Neural progenitor cell (in vitro differentiated cells): ENCODE data around the gene METRNL. TPM values are rescaled to one million over a fixed set of nuclear protein-coding genes. Genes with fewer than 3 reads are reported as not detected.

Source experiments
- DNase-seq: peaks from one replicate; pipeline ENCODE4 v3.0.0-alpha.2; 2016; ENCODE audit warnings: low spot score
- H2AFZ ChIP-seq: fragments of 200-600 bp; sonication (generic); replicated peaks from 2 replicates; pipeline ENCODE4 v1.6.1; 2016; ENCODE audit warnings: antibody characterized with exemption
- H3F3A ChIP-seq: fragments of 200-600 bp; sonication (generic); 2 replicates; pipeline ENCODE4 v1.6.1; 2016; ENCODE audit warnings: antibody characterized with exemption, low read depth
- H3K27ac ChIP-seq: fragments of 200-600 bp; sonication (generic); 2 replicates; pipeline ENCODE4 v1.5.1; 2016; ENCODE audit warnings: mild to moderate bottlenecking
- H3K27me3 ChIP-seq: fragments of 200-600 bp; sonication (generic); 2 replicates; pipeline ENCODE4 v1.6.1; 2016; ENCODE audit warnings: mild to moderate bottlenecking, moderate library complexity
- H3K36me3 ChIP-seq: fragments of 200-600 bp; sonication (generic); 2 replicates; pipeline ENCODE4 v1.5.1; 2016
- H3K4me1 ChIP-seq: fragments of 200-600 bp; sonication (generic); 2 replicates; pipeline ENCODE4 v1.6.1; 2016; ENCODE audit warnings: mixed run types
- H3K4me2 ChIP-seq: fragments of 200-600 bp; sonication (generic); 2 replicates; pipeline ENCODE4 v1.6.1; 2016
- H3K4me3 ChIP-seq: fragments of 200-600 bp; sonication (generic); 2 replicates; pipeline ENCODE4 v1.5.1; 2016
- H3K79me2 ChIP-seq: fragments of 200-600 bp; sonication (generic); 2 replicates; pipeline ENCODE4 v1.6.1; 2016; ENCODE audit warnings: low read depth
- H3K9ac ChIP-seq: fragments of 200-600 bp; sonication (generic); 2 replicates; pipeline ENCODE4 v1.6.1; 2016
- H3K9me3 ChIP-seq: fragments of 200-600 bp; sonication (generic); 2 replicates; pipeline ENCODE4 v1.5.1; 2016; ENCODE audit warnings: low read depth
- H4K20me1 ChIP-seq: fragments of 200-600 bp; sonication (generic); 2 replicates; pipeline ENCODE4 v1.6.1; 2016; ENCODE audit warnings: low read depth
- H3K27ac Mint-ChIP-seq: 3 replicates; pipeline ENCODE4 v1.8.0; 2021; ENCODE audit warnings: mixed read lengths
- H3K27me3 Mint-ChIP-seq: 2 replicates; pipeline ENCODE4 v1.8.0; 2022; ENCODE audit warnings: low read depth, mild to moderate bottlenecking, inconsistent platforms, moderate library complexity, mixed read lengths; ENCODE audit not compliant: insufficient read depth
- H3K36me3 Mint-ChIP-seq: 3 replicates; pipeline ENCODE4 v1.8.0; 2021; ENCODE audit warnings: mixed read lengths
- H3K4me1 Mint-ChIP-seq: 3 replicates; pipeline ENCODE4 v1.8.0; 2021; ENCODE audit warnings: mixed read lengths
- H3K4me3 Mint-ChIP-seq: 3 replicates; pipeline ENCODE4 v1.8.0; 2021; ENCODE audit warnings: mild to moderate bottlenecking, moderate library complexity, mixed read lengths
- H3K9me3 Mint-ChIP-seq: 3 replicates; pipeline ENCODE4 v1.8.0; 2020; ENCODE audit warnings: mixed read lengths
- CTCF ChIP-seq: fragments of 200-600 bp; sonication (generic); IDR thresholded peaks from 2 replicates; pipeline ENCODE4 v1.5.1; 2017; ENCODE audit warnings: antibody characterized with exemption, mild to moderate bottlenecking
- EZH2 ChIP-seq: fragments of 200-600 bp; sonication (generic); IDR thresholded peaks from 2 replicates; pipeline ENCODE4 v1.6.1; 2017; ENCODE audit warnings: antibody characterized with exemption, mild to moderate bottlenecking, moderate library complexity
- EZH2phosphoT487 ChIP-seq: fragments of 200-600 bp; sonication (generic); IDR thresholded peaks from 2 replicates; pipeline ENCODE4 v1.6.1; 2017; ENCODE audit warnings: antibody characterized with exemption
- total RNA-seq: library from RNA; depleted of rRNA; stranded (reverse); fragments of >200 nt; gene quantifications from 2 replicates; pipeline ENCODE4 v1.2.3, GENCODE V29; 2015; ENCODE audit warnings: low replicate concordance

METRNL gene
- total RNA-seq, 1 donor from 2014 or later: 3.6 TPM

- H3K9ac ChIP-seq: no peak overlapping the region
Observed at GRCh38 chr17:83085526-83086198, 6.3 kb downstream of the METRNL start.

GRCh38 chr17:83086199-83086880, 6.9 kb downstream of the METRNL start:
- Mint-ChIP-seq H3K36me3 (peaks cover 16% of the 10 kb centered on the region), H3K4me1 (peaks cover 32% of the 10 kb centered on the region), H3K27ac (peak overlapping the region; percentile 43), H3K27me3 (peaks cover 12% of the 10 kb centered on the region), H3K9me3 (no peaks in the 10 kb centered on the region), H3K4me3 (no peak overlapping the region)
- no peaks in the 10 kb centered on the region for H3K4me1 ChIP-seq
- no peak overlapping the region for H3K4me3 ChIP-seq
- H3K79me2 ChIP-seq: no peaks in the 10 kb centered on the region
- no peaks in the 10 kb centered on the region for H3K9me3 ChIP-seq
- DNase-seq: no peak
- H3K4me2 ChIP-seq: no peak overlapping the region
- no peak overlapping the region for H3K9ac ChIP-seq
- H3F3A ChIP-seq: no peaks in the 10 kb centered on the region
- TF ChIP-seq EZH2 (no peak), EZH2phosphoT487 (no peak), CTCF (no peak)
- H3K36me3 ChIP-seq: no peaks in the 10 kb centered on the region
- peaks cover 24% of the 10 kb centered on the region for H3K27me3 ChIP-seq
- no peak overlapping the region for H3K27ac ChIP-seq
- peaks cover 20% of the 10 kb centered on the region for H4K20me1 ChIP-seq
- no peak overlapping the region for H2AFZ ChIP-seq

More at GRCh38 chr17:83085526-83086198, 6.3 kb downstream of the METRNL start:
- Histone ChIP-seq H3K4me1 (no peaks in the 10 kb centered on the region), H4K20me1 (peaks cover 25% of the 10 kb centered on the region), H3K27me3 (peaks cover 31% of the 10 kb centered on the region), H3K36me3 (no peaks in the 10 kb centered on the region), H3K27ac (no peak overlapping the region), H3K4me2 (no peak overlapping the region), H2AFZ (no peak overlapping the region), H3F3A (no peaks in the 10 kb centered on the region), H3K4me3 (no peak overlapping the region), H3K79me2 (no peaks in the 10 kb centered on the region), H3K9me3 (no peaks in the 10 kb centered on the region)
- TF ChIP-seq CTCF: no peak
- TF ChIP-seq EZH2phosphoT487: no peak
- no peak for TF ChIP-seq EZH2
- Mint-ChIP-seq H3K9me3 (no peaks in the 10 kb centered on the region), H3K36me3 (peaks cover 16% of the 10 kb centered on the region), H3K27ac (peak overlapping the region; percentile 25), H3K27me3 (peaks cover 12% of the 10 kb centered on the region), H3K4me3 (no peak overlapping the region), H3K4me1 (peaks cover 31% of the 10 kb centered on the region)
- DNase-seq: no peak

GRCh38 chr17:83086907-83087787, 7.7 kb downstream of the METRNL start:
- Histone ChIP-seq H4K20me1 (peaks cover 12% of the 10 kb centered on the region), H2AFZ (no peak overlapping the region), H3K36me3 (no peaks in the 10 kb centered on the region), H3K9ac (no peak overlapping the region), H3K4me2 (no peak overlapping the region), H3K4me3 (no peak overlapping the region), H3K4me1 (no peaks in the 10 kb centered on the region), H3K27me3 (peaks cover 16% of the 10 kb centered on the region), H3K79me2 (no peaks in the 10 kb centered on the region), H3K9me3 (no peaks in the 10 kb centered on the region), H3F3A (no peaks in the 10 kb centered on the region), H3K27ac (no peak overlapping the region)
- Mint-ChIP-seq H3K27me3 (peaks cover 10% of the 10 kb centered on the region), H3K4me1 (peaks cover 27% of the 10 kb centered on the region), H3K27ac (no peak overlapping the region), H3K4me3 (no peak overlapping the region), H3K36me3 (peaks cover 13% of the 10 kb centered on the region), H3K9me3 (no peaks in the 10 kb centered on the region)
- no peak for DNase-seq
- no peak for TF ChIP-seq EZH2
